NCI-H526 treated with DMSO at 0.1 percent for 48 hours (cell line): ENCODE results near the gene SLC16A12.
"Not testable (repeated sequence)": the region's sequence is repeated elsewhere in the genome, so short reads cannot be mapped to it uniquely, and the experiment has no call there.

Experiments
- DNase-seq: peaks from one replicate; lab custom pipeline; 2025; lab: John Stamatoyannopoulos, UW

The SLC16A12 gene

GRCh38 chr10:89469517-89469916 lies 65.9 kb downstream of the SLC16A12 start:
- no peak for DNase-seq

- no peak for DNase-seq
Observed at GRCh38 chr10:89468191-89468965, 67.0 kb downstream of the SLC16A12 start.

GRCh38 chr10:89466599-89467035 lies 68.8 kb downstream of the SLC16A12 start:
- DNase-seq, result no peak

GRCh38 chr10:89465196-89465595 lies 70.2 kb downstream of the SLC16A12 start:
- no peak for DNase-seq

- DNase-seq, result no peak
Observed at GRCh38 chr10:89463846-89464537, 71.4 kb downstream of the SLC16A12 start.

GRCh38 chr10:89458784-89459183 lies 76.6 kb downstream of the SLC16A12 start:
- no peak for DNase-seq

- no peak for DNase-seq
Observed at GRCh38 chr10:89458291-89458690, 77.1 kb downstream of the SLC16A12 start.

GRCh38 chr10:89454561-89455347 lies 80.6 kb downstream of the SLC16A12 start:
- DNase-seq, result no peak

- no peak for DNase-seq
Observed at GRCh38 chr10:89452193-89452592, 83.2 kb downstream of the SLC16A12 start.

- DNase-seq, result no peak
Observed at GRCh38 chr10:89450901-89451300, 84.5 kb downstream of the SLC16A12 start.

GRCh38 chr10:89444819-89445218 lies 90.6 kb downstream of the SLC16A12 start:
- not testable (repeated sequence) for DNase-seq

- DNase-seq, result no peak
Observed at GRCh38 chr10:89442289-89442688, 93.1 kb downstream of the SLC16A12 start.

- no peak for DNase-seq
Observed at GRCh38 chr10:89440226-89441009, 95.0 kb downstream of the SLC16A12 start.

- DNase-seq, result no peak
Observed at GRCh38 chr10:89438525-89438924, 96.9 kb downstream of the SLC16A12 start.

- DNase-seq, result no peak
Observed at GRCh38 chr10:89431977-89432376, 103.4 kb downstream of the SLC16A12 start.

- no peak for DNase-seq
Observed at GRCh38 chr10:89428877-89429276, 106.5 kb downstream of the SLC16A12 start.

GRCh38 chr10:89427629-89428028 lies 107.8 kb downstream of the SLC16A12 start:
- DNase-seq, result no peak

GRCh38 chr10:89426230-89426868 lies 109.0 kb downstream of the SLC16A12 start:
- DNase-seq, result no peak

GRCh38 chr10:89425000-89425399 lies 110.4 kb downstream of the SLC16A12 start:
- no peak for DNase-seq

- no peak for DNase-seq
Observed at GRCh38 chr10:89421018-89421476, 114.3 kb downstream of the SLC16A12 start.

GRCh38 chr10:89419548-89419947 lies 115.8 kb downstream of the SLC16A12 start:
- no peak for DNase-seq
